PFSK-1 (cell line): ENCODE results near the gene MRPL45.

Experiments used
- FOXP2 ChIP-seq: optimal IDR thresholded peaks from 2 replicates; pipeline ENCODE3; 2011; ENCODE audit warnings: borderline replicate concordance, control low read depth, inconsistent platforms; ENCODE audit not compliant: insufficient read depth; ENCODE audit errors: extremely low read length, extremely low read depth
- POLR2AphosphoS5 ChIP-seq: IDR thresholded peaks from 2 replicates; pipeline ENCODE4 v1.6.1; 2012; ENCODE audit warnings: low read depth, mild to moderate bottlenecking, control low read depth, low read length, moderate library complexity
- REST ChIP-seq, 2 experiments: IDR thresholded peaks; 2 replicates each; pipeline versions ENCODE4 v1.6.1 to v1.8.0; 2011 to 2012; ENCODE audit warnings: low read depth in 2 of 2, low read length in 2 of 2, control low read depth in 1 of 2, inconsistent platforms in 1 of 2, mild to moderate bottlenecking in 1 of 2, moderate library complexity in 1 of 2; ENCODE audit not compliant: insufficient read depth in 1 of 2
- SIN3A ChIP-seq: IDR thresholded peaks from 2 replicates; pipeline ENCODE4 v1.6.1; 2012; ENCODE audit warnings: mild to moderate bottlenecking, low read length, moderate library complexity, borderline replicate concordance; ENCODE audit not compliant: insufficient read depth
- TAF1 ChIP-seq: IDR thresholded peaks from 2 replicates; pipeline ENCODE4 v1.6.1; 2012; ENCODE audit warnings: low read length, control low read depth, borderline replicate concordance; ENCODE audit not compliant: insufficient read depth

The MRPL45 gene

GRCh38 chr17:38344420-38344745, 47.4 kb downstream of the MRPL45 start:
- no peak for TF ChIP-seq FOXP2
- no peak for TF ChIP-seq POLR2AphosphoS5
- no peak for TF ChIP-seq TAF1
- TF ChIP-seq REST (IDR thresholded peaks at IDR 0.05; ENCODE audit: insufficient read depth in 1 of 2, low read depth in 2 of 2, low read length in 2 of 2) = no peak
- no peak for TF ChIP-seq SIN3A

- TF ChIP-seq FOXP2 (no peak), TAF1 (no peak), POLR2AphosphoS5 (no peak), REST (IDR thresholded peaks at IDR 0.05; ENCODE audit: insufficient read depth in 1 of 2, low read depth in 2 of 2, low read length in 2 of 2) (no peak), SIN3A (no peak)
Observed at GRCh38 chr17:38345743-38346142, 48.8 kb downstream of the MRPL45 start.

GRCh38 chr17:38349097-38349730, 52.2 kb downstream of the MRPL45 start:
- no peak for TF ChIP-seq REST (IDR thresholded peaks at IDR 0.05; ENCODE audit: insufficient read depth in 1 of 2, low read depth in 2 of 2, low read length in 2 of 2)
- TF ChIP-seq TAF1 = no peak
- no peak for TF ChIP-seq FOXP2
- TF ChIP-seq SIN3A = no peak
- TF ChIP-seq POLR2AphosphoS5 = no peak

GRCh38 chr17:38350035-38350434, 53.1 kb downstream of the MRPL45 start:
- no peak for TF ChIP-seq SIN3A

GRCh38 chr17:38351412-38352222, 54.6 kb downstream of the MRPL45 start, which contains the start of gene SOCS7:
Gene SOCS7 (plus strand): TSS chr17:38351844. CDS start chr17:38352053, 209 bp downstream.
- TF ChIP-seq REST (IDR thresholded peaks at IDR 0.05; ENCODE audit: insufficient read depth in 1 of 2, low read depth in 2 of 2, low read length in 2 of 2) (0 out of 4 replicates have a peak, but pooled peaks have one; percentile 6 to 7), POLR2AphosphoS5 (peak; percentile 93), TAF1 (no peak; the same call in 1 of the 2 replicates), FOXP2 (peak; percentile 70), SIN3A (no peak)
